Measurements from ENCODE around the gene HSD11B1.

- TF ChIP-seq EP300 (IDR thresholded peaks at IDR 0.05) (no peak), CTCF (IDR thresholded peaks at IDR 0.05) (no peak), POLR2AphosphoS5 (IDR thresholded peaks at IDR 0.05) (no peak), POLR2A (IDR thresholded peaks at IDR 0.05) (no peak)
Measured at GRCh38 chr1:209755256-209755655, 50.6 kb downstream of the HSD11B1 start.
